ENCODE results near the gene PHF12. TPM values are rescaled to one million over a fixed set of nuclear protein-coding genes. Genes with fewer than 3 reads are reported as not detected.

The PHF12 gene
- total and polyA plus RNA-seq, 2 of the 13 experiments (the other 11 are each of a cell fraction or from before 2014, with no cell fraction given): 9.8 to 17.1 TPM

- Histone ChIP-seq H3K79me2 (ENCODE audit: insufficient read depth, low read length) (no peaks in the 10 kb centered on the region), H4K20me1 (ENCODE audit: insufficient read depth, low read length) (no peaks in the 10 kb centered on the region), H3K27ac (ENCODE audit: extremely low read length, insufficient read depth, low read length) (no peak overlapping the region), H3K9ac (ENCODE audit: insufficient read depth, low read depth, low read length) (no peak overlapping the region), H3K4me3 (replicated peaks in 1 of 3; ENCODE audit: insufficient read depth in 1 of 3, low read depth in 2 of 3, low read length in 3 of 3) (no peak overlapping the region), H3K4me2 (ENCODE audit: low read depth, low read length) (no peak overlapping the region), H3K27me3 (ENCODE audit: control insufficient read depth in 1 of 2, insufficient read depth in 2 of 2, low read length in 2 of 2) (peaks cover 2 to 61% of the 10 kb centered on the region in 2 experiments; a peak in 4 of 5 replicates), H2AFZ (ENCODE audit: low read length) (no peak overlapping the region), H3K9me3 (ENCODE audit: low read length) (no peaks in the 10 kb centered on the region), H3K36me3 (replicated peaks in 1 of 2; ENCODE audit: control insufficient read depth in 1 of 2, insufficient read depth in 2 of 2, low read length in 2 of 2) (no peaks in the 10 kb centered on the region), H3K4me1 (ENCODE audit: insufficient read depth, low read length) (peaks cover 58% of the 10 kb centered on the region)
- no TSS peak for BruUV-seq (replicated peaks)
- no peak for DNase-seq (ENCODE audit: low spot score)
- 19% methylated on average over 6 of the region's 7 CpGs for WGBS (ENCODE audit: low lambda C conversion rate)
- no peak for ATAC-seq
- in situ Hi-C loops (cut with HindIII; ENCODE audit: extremely low pct_ligation_motif_present, low pct_unique_long_range_greater_than_20kb) (loop anchor here (5.0 kb wide), 1 partner anchor 140 kb away; no protein-coding TSS in a partner anchor), intact Hi-C loops (cut with micrococcal nuclease; ENCODE audit: unreplicated experiment) (loop anchor here (10.0 kb wide), 2 partner anchors 47 to 107 kb away; no protein-coding TSS in a partner anchor)
- TF ChIP-seq ZNF891 (CRISPR knock-in tag; IDR thresholded peaks at IDR 0.05): no peak
- peak; percentile 66 for TF ChIP-seq RFX1 (IDR thresholded peaks at IDR 0.05)
- no peak for TF ChIP-seq MTA3 (CRISPR knock-in tag; IDR thresholded peaks at IDR 0.05)
- TF ChIP-seq HNRNPH1 (optimal IDR thresholded peaks at IDR 0.05; ENCODE audit: low read depth, low read length): no peak
- TF ChIP-seq SOX13 (IDR thresholded peaks at IDR 0.05): no peak
- TF ChIP-seq SOX13 (CRISPR knock-in tag; conservative IDR thresholded peaks at IDR 0.05 in 1 of 2, IDR thresholded peaks at IDR 0.05 in 1 of 2): no peak
- no peak for TF ChIP-seq ZBTB42 (CRISPR knock-in tag; IDR thresholded peaks at IDR 0.05)
- TF ChIP-seq RFX3 (CRISPR knock-in tag; IDR thresholded peaks at IDR 0.05): 0 out of 2 replicates have a peak, but pooled peaks have one; percentile 19
- TF ChIP-seq AGO2 (optimal IDR thresholded peaks at IDR 0.05; ENCODE audit: low read depth, low read length): no peak
- no peak for TF ChIP-seq NR2F6 (IDR thresholded peaks at IDR 0.05)
- no peak for TF ChIP-seq NR2F6 (CRISPR knock-in tag; IDR thresholded peaks at IDR 0.05)
- 0 out of 2 replicates have a peak, but pooled peaks have one; percentile 29 for TF ChIP-seq RFX5 (IDR thresholded peaks at IDR 0.05; ENCODE audit: low read depth, low read length)
- TF ChIP-seq ZSCAN5A (CRISPR knock-in tag; IDR thresholded peaks at IDR 0.05; ENCODE audit: borderline replicate concordance): no peak
- no peak for TF ChIP-seq MEF2D (CRISPR knock-in tag; IDR thresholded peaks at IDR 0.05)
- no peak for TF ChIP-seq KLF15 (CRISPR knock-in tag; IDR thresholded peaks at IDR 0.05; ENCODE audit: borderline replicate concordance)
- TF ChIP-seq ARID2 (CRISPR knock-in tag; IDR thresholded peaks at IDR 0.05; ENCODE audit: borderline replicate concordance): no peak
- ChIA-PET CTCF (ENCODE audit: low intra/inter-chr PET ratio, low total read pairs) (interaction anchor here (3.4 kb wide), 1 partner anchor 144 kb away, joined by 41 read pairs; no protein-coding TSS in a partner anchor), POLR2A (interaction anchor here (1.4 kb wide), 1 partner anchor 16 kb away, joined by 3 read pairs; the partner anchor contains the start of gene PHF12)
- FAIRE-seq: no peak
Measured at GRCh38 chr17:28967221-28968135, 16.2 kb upstream of the PHF12 start.
